ENCODE measurements around the gene TGDS.
"Not testable (repeated sequence)": the region's sequence is repeated elsewhere in the genome, so short reads cannot be mapped to it uniquely, and the experiment has no call there.

TGDS gene

DNA sequence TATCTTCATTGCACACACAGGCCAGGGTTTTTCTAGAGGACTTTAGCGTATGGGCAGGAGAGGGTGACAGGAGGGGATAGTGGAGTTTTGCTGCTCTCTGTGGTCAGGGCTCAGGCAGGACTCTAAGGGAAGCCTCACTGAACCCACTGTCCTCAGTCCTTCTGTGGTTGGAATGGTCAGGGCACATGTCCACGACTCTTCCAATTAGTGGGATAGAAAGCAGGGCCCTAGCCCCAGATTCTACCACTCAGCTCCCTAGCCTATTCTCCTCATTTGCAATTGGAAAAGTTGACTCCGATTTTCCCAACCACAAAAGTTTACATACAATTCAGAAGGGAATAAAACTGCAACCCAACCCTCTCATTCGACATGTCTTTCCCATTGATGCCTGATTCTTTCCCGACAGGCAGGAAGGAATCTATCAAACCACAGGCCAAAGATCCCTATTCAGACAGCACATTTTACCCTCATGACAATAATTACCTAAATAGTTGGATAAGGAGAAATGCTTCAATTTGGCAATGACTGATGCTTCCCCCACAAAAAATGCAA is 38.2 kb downstream of the TGDS start:
- no peak overlapping the region for H3K27ac ChIP-seq
- H3K4me3 ChIP-seq: no peak overlapping the region

GRCh38 chr13:94556621-94557020 is 39.3 kb downstream of the TGDS start:
- no peak overlapping the region for H3K4me3 ChIP-seq
- H3K27ac ChIP-seq: peak overlapping the region in 2 of 21 experiments; percentile 12 to 64

DNA sequence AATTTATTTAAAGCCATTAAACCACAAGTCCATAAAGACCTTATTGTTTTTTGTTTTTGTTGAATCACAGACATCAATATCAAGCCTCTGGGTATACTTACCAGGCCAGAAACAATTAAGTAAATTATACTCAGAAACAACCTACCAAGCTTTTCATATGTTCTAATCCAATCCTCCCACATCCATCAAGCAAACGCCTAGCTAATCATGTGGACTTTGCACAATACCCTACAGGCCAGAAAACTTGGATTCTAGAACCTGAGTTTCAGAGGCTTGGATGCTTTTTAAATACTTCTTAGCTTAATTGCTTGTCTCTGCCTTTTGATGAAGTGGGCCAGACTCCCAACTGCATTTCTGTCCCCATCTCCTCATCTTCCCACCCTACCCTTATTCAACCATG is 39.9 kb downstream of the TGDS start:
- H3K27ac ChIP-seq: peak overlapping the region in 1 of 21 experiments; percentile 12
- H3K4me3 ChIP-seq: no peak overlapping the region

DNA sequence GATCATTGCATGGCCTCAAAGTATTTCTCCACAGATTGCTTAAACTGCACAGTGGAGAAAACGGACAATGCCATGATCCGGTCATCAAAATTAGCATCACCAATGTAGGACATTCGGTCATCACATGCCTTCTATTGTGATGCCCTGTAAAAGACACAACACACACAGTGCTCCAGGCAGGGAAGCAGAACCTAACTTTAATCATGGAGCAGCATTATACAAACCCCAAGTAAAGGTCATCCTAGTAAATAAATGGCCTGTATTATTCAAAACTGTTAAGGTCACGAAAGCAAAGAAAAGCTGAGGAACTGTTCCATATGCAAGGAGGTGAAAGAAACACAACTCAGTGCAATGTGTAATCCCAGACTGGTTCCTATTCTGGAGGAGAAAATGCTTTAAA is 42.2 kb downstream of the TGDS start:
- Histone ChIP-seq H3K27ac (no peak overlapping the region), H3K4me3 (no peak overlapping the region)

DNA sequence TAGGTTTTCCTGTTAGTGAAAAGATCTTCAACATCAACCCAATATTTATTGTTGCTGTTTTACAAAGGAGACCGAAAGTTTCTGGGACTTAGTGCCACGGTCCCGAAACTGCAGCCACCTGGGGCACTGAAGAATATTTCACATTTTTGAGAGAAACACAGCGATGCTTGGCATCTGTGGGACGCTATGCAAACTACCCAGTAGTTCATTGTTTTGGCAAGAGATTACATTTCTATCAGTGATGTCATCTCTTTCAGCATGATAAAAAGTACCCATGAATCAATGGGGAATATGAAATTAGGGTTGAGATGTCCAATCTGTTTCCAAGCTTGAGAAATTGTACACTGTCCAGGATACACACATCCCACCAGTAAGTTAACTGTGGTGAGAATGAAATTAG is 43.9 kb downstream of the TGDS start:
- no peak overlapping the region for H3K4me3 ChIP-seq
- H3K27ac ChIP-seq: no peak overlapping the region

DNA sequence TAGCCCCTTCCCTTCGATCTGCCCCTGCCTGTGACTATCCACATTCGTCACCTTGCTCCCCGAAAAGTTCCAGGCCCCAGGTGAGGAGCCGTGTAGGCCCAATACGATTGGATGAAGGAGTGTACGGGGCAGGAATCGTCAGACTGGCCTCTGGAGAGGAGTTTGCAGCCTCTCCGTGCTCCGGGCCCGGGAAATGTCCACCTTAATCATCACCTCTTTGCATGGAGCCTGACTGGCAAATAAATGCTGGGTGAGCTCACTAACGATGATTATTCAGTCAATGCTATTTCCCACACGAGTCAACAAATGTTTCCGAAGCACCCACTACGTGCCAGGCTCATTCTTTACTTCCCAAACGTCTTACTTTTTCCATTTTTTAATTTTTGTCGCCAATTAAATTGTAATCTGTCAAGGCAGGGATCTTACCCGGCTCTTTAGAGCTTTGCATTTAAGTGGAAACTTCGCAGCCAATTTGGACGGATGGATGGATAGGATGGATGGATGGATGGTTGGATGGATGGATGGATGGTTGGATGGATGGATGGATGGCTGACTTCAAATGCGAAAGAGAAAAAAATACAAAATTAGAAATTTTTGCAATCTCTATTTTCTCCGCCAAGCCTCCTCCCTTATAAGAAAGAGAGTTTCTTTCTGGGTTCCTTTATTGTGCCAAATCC is 45.8 kb downstream of the TGDS start:
- peak overlapping the region; percentile 46 to 71 (median 62) for H3K4me3 ChIP-seq

GRCh38 chr13:94549232-94550061 is 46.5 kb downstream of the TGDS start:
- H3K27ac ChIP-seq: peak overlapping the region; percentile 15 to 95 (median 87)
- peak overlapping the region; percentile 46 to 71 (median 62) for H3K4me3 ChIP-seq

More for the DNA sequence above, 45.8 kb downstream of the TGDS start:
- H3K27ac ChIP-seq: peak overlapping the region in 20 of 21 experiments; percentile 60 to 95 (median 87)

DNA sequence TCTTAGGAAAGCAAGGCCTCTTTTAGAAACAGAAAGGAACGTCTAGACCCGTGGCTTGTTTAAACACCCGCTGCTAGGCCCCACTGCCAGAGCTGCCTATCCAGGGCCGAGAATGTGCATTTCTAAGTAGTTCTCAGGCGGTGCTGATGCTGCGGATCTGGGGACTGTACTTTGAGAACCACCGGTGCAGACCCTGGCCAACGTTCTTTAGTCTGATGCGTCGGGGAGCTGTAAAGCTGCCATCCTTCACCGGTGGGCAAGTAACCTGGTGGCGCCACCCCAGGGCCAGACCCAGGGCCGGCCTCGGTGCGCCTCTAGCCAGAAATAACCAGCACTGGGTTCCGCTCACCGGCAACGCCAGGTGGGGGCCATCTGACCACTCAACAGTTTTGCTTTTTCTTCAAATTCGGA is 47.1 kb downstream of the TGDS start:
- H3K4me3 ChIP-seq: peak overlapping the region; percentile 46 to 71 (median 62)
- peak overlapping the region; percentile 15 to 95 (median 87) for H3K27ac ChIP-seq

DNA sequence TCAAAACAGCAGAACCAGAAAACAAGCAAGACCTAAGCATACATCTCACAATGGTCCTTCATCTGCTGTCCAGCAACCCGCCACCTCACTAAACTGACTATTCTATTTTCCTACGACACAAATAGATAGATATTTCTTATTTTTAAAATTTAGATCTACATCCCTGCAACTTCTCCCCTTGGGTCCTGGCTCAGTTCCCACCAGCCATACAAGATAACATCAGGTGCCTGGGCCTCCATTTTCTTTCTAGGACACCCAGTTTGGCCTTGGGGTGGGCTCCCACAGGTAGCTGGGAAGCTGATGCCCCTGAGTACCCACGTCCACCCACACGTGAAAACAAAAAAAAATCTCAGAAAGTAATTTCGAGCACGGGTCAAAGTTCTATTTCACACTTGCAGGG is 47.6 kb downstream of the TGDS start:
- peak overlapping the region in 19 of 21 experiments; percentile 60 to 95 (median 87) for H3K27ac ChIP-seq
- H3K4me3 ChIP-seq: peak overlapping the region; percentile 46 to 71 (median 62)

DNA sequence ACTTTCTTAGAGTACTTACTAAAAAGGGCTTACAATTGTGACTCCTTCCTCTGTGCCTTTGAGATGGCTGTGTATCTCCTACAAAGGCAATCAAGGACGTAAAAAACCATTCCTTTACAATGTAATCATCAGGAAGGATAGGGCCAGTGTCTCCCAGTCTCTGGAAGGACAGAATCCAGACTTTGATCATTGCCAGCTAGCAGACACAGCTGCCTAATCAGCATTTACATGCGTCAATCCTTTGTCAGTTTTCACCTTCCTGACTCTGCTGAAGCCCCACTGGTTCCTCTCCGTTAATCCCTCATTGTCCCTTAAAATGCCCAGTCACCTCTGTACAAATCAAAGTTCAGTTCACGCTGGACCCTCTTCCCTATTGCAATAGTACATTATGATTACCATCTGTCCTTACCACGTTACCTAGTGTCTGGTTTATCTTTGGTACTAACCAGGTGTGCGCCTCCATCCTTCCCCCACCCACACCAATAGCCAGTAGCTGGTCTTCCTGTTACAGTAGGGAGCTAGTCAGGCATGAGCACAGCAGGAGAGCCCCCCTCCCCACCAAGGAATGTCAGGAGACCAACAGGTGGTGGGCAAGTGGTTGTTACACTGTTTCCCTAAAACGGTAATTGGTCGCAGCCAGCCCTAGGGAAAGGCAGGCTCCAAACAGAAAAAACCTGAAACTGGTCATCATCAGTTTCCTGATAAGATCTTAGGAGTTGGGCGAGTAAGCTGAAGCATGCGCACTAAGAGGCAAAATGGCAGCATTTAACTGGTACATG is 49.7 kb downstream of the TGDS start:
- no peak overlapping the region for H3K27ac ChIP-seq
- H3K4me3 ChIP-seq: no peak overlapping the region

GRCh38 chr13:94544922-94545321 is 51.0 kb downstream of the TGDS start:
- H3K27ac ChIP-seq: no peak overlapping the region
- H3K4me3 ChIP-seq: no peak overlapping the region

DNA sequence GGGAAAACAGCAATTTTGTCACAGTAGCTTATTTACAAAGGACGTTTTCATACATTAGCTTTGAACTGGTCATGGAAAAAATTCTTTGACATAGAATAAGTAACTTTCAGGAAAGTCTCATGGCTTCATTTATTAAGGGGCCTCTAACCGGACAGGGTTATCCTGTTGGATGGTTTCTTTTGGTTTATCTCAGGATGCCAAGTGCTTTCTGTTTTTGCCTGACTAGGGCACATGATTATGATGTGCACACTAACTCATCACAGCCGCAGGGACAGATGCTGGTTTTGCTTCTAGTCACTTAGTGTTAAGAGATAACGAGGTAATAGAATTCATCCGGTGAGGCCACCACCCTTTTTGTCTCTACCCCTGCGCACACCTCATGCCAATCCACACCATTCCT is 53.0 kb downstream of the TGDS start:
- H3K4me3 ChIP-seq: no peak overlapping the region
- H3K27ac ChIP-seq: peak overlapping the region in 1 of 21 experiments; percentile 49

DNA sequence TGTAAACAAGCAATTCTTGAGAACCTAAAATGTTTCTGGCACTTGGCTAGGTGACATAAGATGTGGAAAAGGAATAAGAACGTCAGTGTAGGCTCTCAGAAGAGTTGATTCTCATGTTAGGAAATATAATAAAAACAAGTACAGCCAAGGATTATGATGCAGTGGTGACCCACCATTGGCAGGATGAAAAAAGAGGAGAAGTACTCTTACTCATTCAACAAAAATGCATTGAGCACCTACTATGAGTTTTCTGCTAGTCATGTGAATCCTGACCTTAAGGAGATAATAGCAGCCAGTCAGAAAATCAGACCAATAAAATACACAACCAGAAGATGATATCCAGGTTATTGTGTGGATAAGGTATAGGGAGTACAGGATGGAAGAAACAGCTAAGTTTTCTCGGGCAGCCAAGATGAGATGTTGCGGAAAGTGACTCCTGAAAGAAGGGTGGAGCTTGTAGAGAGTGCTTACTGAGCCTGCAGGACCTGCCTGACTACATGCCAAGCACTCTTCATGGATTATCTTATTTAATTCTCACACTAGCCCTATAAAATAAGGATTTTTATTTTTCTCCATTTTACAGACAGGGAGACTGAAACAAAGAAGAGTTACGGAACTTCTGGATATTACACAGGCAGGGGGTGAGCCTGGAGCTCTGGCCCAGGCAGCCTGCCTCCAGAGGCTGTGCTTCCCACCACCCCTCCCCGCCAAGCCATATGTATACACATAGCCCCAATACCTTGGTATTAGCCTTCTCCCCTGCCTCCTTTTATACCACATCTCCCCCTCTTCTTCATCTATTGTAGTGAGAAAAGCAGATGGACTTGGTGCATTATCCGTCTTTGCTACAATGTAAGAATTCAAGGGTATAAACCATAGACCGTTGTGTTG is 58.0 kb downstream of the TGDS start:
- Histone ChIP-seq H3K27ac (no peak overlapping the region), H3K4me3 (no peak overlapping the region)

DNA sequence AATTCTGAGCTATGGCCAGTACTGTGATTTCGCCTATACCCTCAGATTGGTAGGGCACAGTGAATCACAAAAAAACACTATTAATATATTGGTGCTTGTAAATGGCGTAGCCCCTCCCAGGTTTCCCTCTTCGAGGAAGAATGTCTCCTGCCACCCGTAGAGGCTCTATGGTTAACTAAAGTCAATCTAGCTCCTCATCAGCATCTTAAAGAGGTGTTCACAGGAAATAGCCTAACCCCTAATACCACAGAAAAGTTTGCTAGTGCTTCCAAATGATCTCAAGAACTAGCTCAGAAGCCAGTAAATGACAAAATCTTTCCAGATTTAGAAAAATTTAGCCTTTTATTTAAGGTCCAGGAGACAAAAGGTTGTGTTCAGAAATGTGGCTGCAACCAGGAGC is 60.2 kb downstream of the TGDS start:
- Histone ChIP-seq H3K4me3 (no peak overlapping the region), H3K27ac (no peak overlapping the region)

GRCh38 chr13:94535231-94535630 is 60.7 kb downstream of the TGDS start:
- no peak overlapping the region for H3K27ac ChIP-seq
- H3K4me3 ChIP-seq: no peak overlapping the region

GRCh38 chr13:94534166-94534565 is 61.8 kb downstream of the TGDS start:
- Histone ChIP-seq H3K4me3 (no peak overlapping the region), H3K27ac (no peak overlapping the region)

- not testable (repeated sequence) for H3K27ac ChIP-seq, H3K4me3 ChIP-seq
Observed at GRCh38 chr13:94532278-94532677, 63.7 kb downstream of the TGDS start.

GRCh38 chr13:94526956-94527355 is 69.0 kb downstream of the TGDS start:
- H3K4me3 ChIP-seq, H3K27ac ChIP-seq: not testable (repeated sequence)

- no peak overlapping the region for H3K4me3 ChIP-seq
- H3K27ac ChIP-seq: no peak overlapping the region
Observed at GRCh38 chr13:94525781-94526180, 70.2 kb downstream of the TGDS start.
